Measurements from ENCODE around the gene LDLRAD4.

The LDLRAD4 gene

DNA sequence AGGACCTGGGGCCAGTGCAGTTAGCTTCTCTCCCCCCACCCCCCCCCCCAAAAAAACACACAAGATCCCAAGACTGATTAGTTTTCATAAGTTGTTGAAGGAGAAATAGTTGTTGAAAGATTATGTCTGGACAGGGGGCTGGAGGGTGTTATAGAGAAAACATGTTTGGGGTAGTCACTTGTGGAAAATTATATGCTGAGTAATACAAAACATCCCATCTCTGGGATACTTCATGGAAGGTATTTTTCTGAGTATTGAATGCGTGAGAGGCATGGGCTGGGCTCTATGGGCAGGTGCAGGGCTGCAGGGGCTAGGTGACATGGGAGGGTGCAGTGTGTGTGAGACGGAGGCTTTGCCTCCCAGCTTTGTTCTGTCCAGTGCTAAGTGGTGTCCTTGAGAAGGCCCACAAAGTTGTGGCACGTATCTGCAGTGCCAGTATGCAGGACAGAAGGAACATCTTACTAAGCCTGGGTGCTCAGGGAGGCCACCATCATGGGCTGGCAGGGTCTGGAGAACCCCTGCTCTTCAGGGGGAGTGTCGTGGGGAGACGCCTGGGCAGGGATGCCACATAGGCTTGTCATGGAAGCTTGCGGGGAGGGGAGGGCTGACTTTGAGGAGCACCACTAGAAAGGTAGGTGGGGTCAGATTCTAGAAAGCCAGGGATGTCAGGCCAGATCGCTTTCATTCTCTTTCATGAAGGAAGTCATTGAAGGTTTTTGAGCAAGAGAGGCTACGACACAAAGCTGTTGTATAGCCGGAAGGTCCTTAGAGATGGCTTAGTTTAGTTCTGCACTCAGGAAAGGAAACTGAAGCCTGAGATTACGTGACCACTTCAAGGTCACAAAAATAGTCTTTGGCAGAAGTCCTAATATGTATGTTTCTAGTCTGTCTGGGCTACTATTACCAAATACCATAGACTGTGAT, 232.0 kb downstream of the LDLRAD4 start:
- Histone ChIP-seq H3K36me3 (ENCODE audit: insufficient read depth, low read depth, low read length) (no peaks in the 10 kb centered on the region), H3K27ac (ENCODE audit: low read length) (no peak overlapping the region), H3K4me1 (ENCODE audit: insufficient read depth, low read length) (peaks cover 47% of the 10 kb centered on the region; the same call in 1 of the 2 replicates)

GRCh38 chr18:13451213-13451540, 232.6 kb downstream of the LDLRAD4 start:
- Histone ChIP-seq H3K4me1 (ENCODE audit: insufficient read depth, low read length) (peaks cover 47% of the 10 kb centered on the region; the same call in 1 of the 2 replicates), H3K27ac (ENCODE audit: low read length) (no peak overlapping the region), H3K36me3 (ENCODE audit: insufficient read depth, low read depth, low read length) (no peaks in the 10 kb centered on the region), H3K27me3 (ENCODE audit: insufficient read depth, low read length) (peaks cover 82% of the 10 kb centered on the region), H3K9ac (ENCODE audit: low read depth, low read length) (no peak overlapping the region), H3K4me3 (ENCODE audit: low read length) (no peak overlapping the region), H3K9me3 (ENCODE audit: insufficient read depth, low read depth, low read length) (no peaks in the 10 kb centered on the region)

More for the DNA sequence above, 232.0 kb downstream of the LDLRAD4 start:
- no peaks in the 10 kb centered on the region for H3K9me3 ChIP-seq (ENCODE audit: insufficient read depth, low read depth, low read length)
- H3K9ac ChIP-seq (ENCODE audit: low read depth, low read length), result no peak overlapping the region
- H3K4me3 ChIP-seq (ENCODE audit: low read length), result no peak overlapping the region
- H3K27me3 ChIP-seq (ENCODE audit: insufficient read depth, low read length), result peaks cover 88% of the 10 kb centered on the region

- Histone ChIP-seq H3K4me1 (ENCODE audit: insufficient read depth, low read length) (peaks cover 42% of the 10 kb centered on the region; the same call in 1 of the 2 replicates), H3K27ac (ENCODE audit: low read length) (no peak overlapping the region), H3K9me3 (ENCODE audit: insufficient read depth, low read depth, low read length) (no peaks in the 10 kb centered on the region), H3K27me3 (ENCODE audit: insufficient read depth, low read length) (peaks cover 75% of the 10 kb centered on the region), H3K36me3 (ENCODE audit: insufficient read depth, low read depth, low read length) (no peaks in the 10 kb centered on the region), H3K9ac (ENCODE audit: low read depth, low read length) (no peak overlapping the region), H3K4me3 (ENCODE audit: low read length) (peak overlapping the region; percentile 44; the same call in 1 of the 2 replicates)
Observed at GRCh38 chr18:13451661-13452387, 233.3 kb downstream of the LDLRAD4 start.

GRCh38 chr18:13452388-13452811, 233.8 kb downstream of the LDLRAD4 start:
- H3K36me3 ChIP-seq (ENCODE audit: insufficient read depth, low read depth, low read length), result no peaks in the 10 kb centered on the region
- H3K9ac ChIP-seq (ENCODE audit: low read depth, low read length), result no peak overlapping the region
- H3K4me3 ChIP-seq (ENCODE audit: low read length), result peak overlapping the region; percentile 44; the same call in 1 of the 2 replicates
- H3K27me3 ChIP-seq (ENCODE audit: insufficient read depth, low read length), result peaks cover 72% of the 10 kb centered on the region
- peaks cover 38% of the 10 kb centered on the region; the same call in 1 of the 2 replicates for H3K4me1 ChIP-seq (ENCODE audit: insufficient read depth, low read length)
- no peaks in the 10 kb centered on the region for H3K9me3 ChIP-seq (ENCODE audit: insufficient read depth, low read depth, low read length)
- H3K27ac ChIP-seq (ENCODE audit: low read length), result no peak overlapping the region

- Histone ChIP-seq H3K36me3 (ENCODE audit: insufficient read depth, low read depth, low read length) (no peaks in the 10 kb centered on the region), H3K4me1 (ENCODE audit: insufficient read depth, low read length) (peaks cover 32% of the 10 kb centered on the region; the same call in 1 of the 2 replicates), H3K27ac (ENCODE audit: low read length) (no peak overlapping the region), H3K4me3 (ENCODE audit: low read length) (peak overlapping the region; percentile 8; the same call in 1 of the 2 replicates), H3K27me3 (ENCODE audit: insufficient read depth, low read length) (peaks cover 65% of the 10 kb centered on the region), H3K9me3 (ENCODE audit: insufficient read depth, low read depth, low read length) (no peaks in the 10 kb centered on the region), H3K9ac (ENCODE audit: low read depth, low read length) (no peak overlapping the region)
Observed at GRCh38 chr18:13452871-13453680, 234.5 kb downstream of the LDLRAD4 start.

DNA sequence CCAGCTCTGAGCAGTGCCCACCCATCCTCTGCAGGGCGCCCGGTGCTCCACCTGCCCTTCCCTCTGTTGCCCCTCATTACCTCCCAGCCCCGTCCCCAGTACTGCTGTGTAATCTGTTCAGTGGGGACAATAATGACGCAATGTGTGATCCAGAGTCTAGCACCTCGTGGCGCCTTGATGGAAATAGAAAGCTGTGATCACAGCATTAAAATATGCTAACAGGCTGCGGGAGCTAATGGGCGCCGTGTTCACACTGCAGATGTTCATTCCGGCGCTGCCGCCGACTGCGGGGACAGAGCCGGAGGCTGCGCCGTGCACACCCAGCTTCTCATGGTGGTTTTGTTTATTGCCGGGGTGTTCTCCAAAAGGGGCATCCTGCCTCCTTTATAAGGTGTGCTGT, 235.2 kb downstream of the LDLRAD4 start:
- peaks cover 31% of the 10 kb centered on the region; the same call in 1 of the 2 replicates for H3K4me1 ChIP-seq (ENCODE audit: insufficient read depth, low read length)
- H3K4me3 ChIP-seq (ENCODE audit: low read length), result no peak overlapping the region
- no peak overlapping the region for H3K9ac ChIP-seq (ENCODE audit: low read depth, low read length)
- H3K27me3 ChIP-seq (ENCODE audit: insufficient read depth, low read length), result peaks cover 59% of the 10 kb centered on the region
- no peaks in the 10 kb centered on the region for H3K9me3 ChIP-seq (ENCODE audit: insufficient read depth, low read depth, low read length)
- no peak overlapping the region for H3K27ac ChIP-seq (ENCODE audit: low read length)
- no peaks in the 10 kb centered on the region for H3K36me3 ChIP-seq (ENCODE audit: insufficient read depth, low read depth, low read length)

- Histone ChIP-seq H3K27ac (ENCODE audit: low read length) (no peak overlapping the region), H3K9ac (ENCODE audit: low read depth, low read length) (no peak overlapping the region), H3K27me3 (ENCODE audit: insufficient read depth, low read length) (peaks cover 50% of the 10 kb centered on the region), H3K4me1 (ENCODE audit: insufficient read depth, low read length) (peaks cover 31% of the 10 kb centered on the region; the same call in 1 of the 2 replicates), H3K9me3 (ENCODE audit: insufficient read depth, low read depth, low read length) (no peaks in the 10 kb centered on the region), H3K36me3 (ENCODE audit: insufficient read depth, low read depth, low read length) (no peaks in the 10 kb centered on the region), H3K4me3 (ENCODE audit: low read length) (no peak overlapping the region)
Observed at GRCh38 chr18:13454363-13455150, 236.0 kb downstream of the LDLRAD4 start.

GRCh38 chr18:13455471-13455870, 236.9 kb downstream of the LDLRAD4 start:
- no peaks in the 10 kb centered on the region for H3K9me3 ChIP-seq (ENCODE audit: insufficient read depth, low read depth, low read length)
- H3K36me3 ChIP-seq (ENCODE audit: insufficient read depth, low read depth, low read length), result no peaks in the 10 kb centered on the region
- H3K27ac ChIP-seq (ENCODE audit: low read length), result no peak overlapping the region
- peaks cover 31% of the 10 kb centered on the region; the same call in 1 of the 2 replicates for H3K4me1 ChIP-seq (ENCODE audit: insufficient read depth, low read length)
- peaks cover 44% of the 10 kb centered on the region for H3K27me3 ChIP-seq (ENCODE audit: insufficient read depth, low read length)
- H3K9ac ChIP-seq (ENCODE audit: low read depth, low read length), result no peak overlapping the region
- H3K4me3 ChIP-seq (ENCODE audit: low read length), result no peak overlapping the region

DNA sequence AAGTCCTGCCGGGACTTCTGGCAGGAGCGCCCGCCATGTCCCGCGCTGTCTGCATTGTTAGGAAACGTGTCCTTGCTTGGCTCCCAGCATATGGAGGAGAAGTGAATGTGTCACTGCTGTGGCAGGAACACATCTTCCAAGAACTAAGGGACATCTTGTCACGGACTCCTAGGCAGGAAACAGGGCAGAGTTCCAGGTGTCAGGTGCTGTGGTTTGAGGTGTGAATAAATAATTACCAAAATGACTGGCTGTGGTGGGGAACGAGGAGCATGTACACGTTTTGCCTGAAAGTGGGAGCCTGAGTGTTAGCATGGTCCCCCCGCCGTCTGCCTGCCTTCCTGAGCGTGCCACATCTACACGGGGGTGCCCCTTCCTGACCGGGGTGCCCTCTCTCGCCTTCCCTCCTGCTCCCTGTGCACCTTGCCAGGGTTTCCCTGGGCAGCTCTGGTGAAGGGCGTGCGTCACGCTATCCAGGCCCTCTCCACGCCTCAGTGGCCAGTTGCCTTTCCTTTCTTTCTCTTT, 237.5 kb downstream of the LDLRAD4 start:
- Histone ChIP-seq H3K4me3 (ENCODE audit: low read length) (no peak overlapping the region), H3K4me1 (ENCODE audit: insufficient read depth, low read length) (peaks cover 31% of the 10 kb centered on the region; the same call in 1 of the 2 replicates), H3K27ac (ENCODE audit: low read length) (no peak overlapping the region), H3K36me3 (ENCODE audit: insufficient read depth, low read depth, low read length) (no peaks in the 10 kb centered on the region), H3K9me3 (ENCODE audit: insufficient read depth, low read depth, low read length) (no peaks in the 10 kb centered on the region), H3K9ac (ENCODE audit: low read depth, low read length) (no peak overlapping the region), H3K27me3 (ENCODE audit: insufficient read depth, low read length) (peaks cover 38% of the 10 kb centered on the region)

DNA sequence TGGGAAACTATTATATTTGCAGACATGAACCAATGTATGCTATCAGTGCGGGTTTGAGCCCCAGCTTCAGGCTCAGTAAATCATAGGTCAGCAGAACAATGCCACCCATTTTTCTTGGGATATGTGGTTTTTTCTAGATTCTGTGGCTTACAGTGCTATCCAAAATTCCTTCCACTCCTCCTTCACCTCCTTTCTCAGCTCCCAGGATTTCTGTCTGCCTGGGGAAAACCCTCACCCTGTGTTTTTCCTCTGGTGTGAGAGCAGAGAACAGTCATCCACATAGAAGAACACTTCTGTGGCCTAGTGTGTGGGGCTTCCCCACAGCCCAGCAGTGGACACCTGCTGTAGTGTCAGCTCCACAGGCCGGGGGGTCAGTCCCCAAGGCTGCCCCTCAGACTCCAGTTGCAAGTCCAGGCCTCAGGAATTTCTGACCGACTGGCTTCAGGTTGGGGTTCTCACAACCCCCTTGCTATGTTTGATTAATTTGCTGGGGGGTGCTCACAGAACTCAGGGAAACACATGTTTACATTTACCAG, 238.2 kb downstream of the LDLRAD4 start:
- Histone ChIP-seq H3K9ac (ENCODE audit: low read depth, low read length) (no peak overlapping the region), H3K4me3 (ENCODE audit: low read length) (no peak overlapping the region), H3K36me3 (ENCODE audit: insufficient read depth, low read depth, low read length) (no peaks in the 10 kb centered on the region), H3K27ac (ENCODE audit: low read length) (no peak overlapping the region), H3K4me1 (ENCODE audit: insufficient read depth, low read length) (peaks cover 24% of the 10 kb centered on the region; the same call in 1 of the 2 replicates), H3K9me3 (ENCODE audit: insufficient read depth, low read depth, low read length) (no peaks in the 10 kb centered on the region), H3K27me3 (ENCODE audit: insufficient read depth, low read length) (peaks cover 31% of the 10 kb centered on the region)

Data from iPS-20b (cell line).